Fibroblast of peridontal ligament (primary cell): Measurements from ENCODE around the gene MAML2.

Experiments
- DNase-seq: peaks from one replicate; pipeline ENCODE4 v3.0.0-alpha.2; 2010; ENCODE audit errors: extremely low read depth

Gene MAML2

GRCh38 chr11:96103102-96103501 lies 239.9 kb downstream of the MAML2 start:
- no peak for DNase-seq

GRCh38 chr11:96102664-96103078 lies 240.3 kb downstream of the MAML2 start:
- peak; percentile 86 for DNase-seq

GRCh38 chr11:96101146-96101545 lies 241.8 kb downstream of the MAML2 start:
- no peak for DNase-seq

GRCh38 chr11:96098511-96099241 lies 244.3 kb downstream of the MAML2 start:
- peak; percentile 65 for DNase-seq

- DNase-seq = peak; percentile 33
Measured at GRCh38 chr11:96097844-96098421, 245.1 kb downstream of the MAML2 start.

DNA sequence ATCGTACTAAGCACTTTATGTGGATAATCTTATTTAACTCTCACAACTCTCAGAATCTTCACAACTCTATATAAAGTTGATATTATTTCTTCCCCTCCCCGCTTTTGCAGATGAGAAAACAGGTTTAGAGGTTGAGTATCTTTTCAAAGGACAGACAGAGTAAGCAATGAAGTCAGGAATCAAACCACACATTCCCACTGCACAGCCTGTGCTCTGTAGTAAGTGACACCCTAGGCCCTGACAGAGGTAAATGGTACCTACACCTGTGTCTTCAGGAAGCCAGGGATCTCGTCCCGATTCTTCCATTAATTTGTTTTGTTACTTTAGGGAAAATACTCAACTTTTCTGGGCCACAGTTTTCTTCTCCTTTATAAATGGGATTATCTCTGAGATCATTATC lies 246.6 kb downstream of the MAML2 start:
- no peak for DNase-seq

DNA sequence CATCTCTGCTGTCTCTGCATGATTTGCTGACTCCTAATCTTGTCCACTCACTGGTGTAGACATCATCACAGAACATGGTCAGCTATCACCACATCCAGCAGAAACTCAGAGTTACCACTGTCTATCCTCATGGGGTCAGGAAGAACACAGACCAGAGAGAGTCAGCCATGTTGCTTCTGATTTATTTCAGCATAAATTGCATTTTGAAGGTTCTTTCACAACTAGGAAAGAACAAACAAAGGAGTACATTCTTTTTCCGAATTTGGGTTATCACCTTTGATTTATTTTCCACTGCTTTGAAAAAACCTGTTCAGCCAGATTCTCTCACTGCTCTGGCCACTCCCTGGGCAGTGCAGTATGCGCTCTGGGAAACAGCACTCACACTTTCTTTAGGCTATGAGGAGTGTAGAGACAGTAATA lies 247.1 kb downstream of the MAML2 start:
- DNase-seq = no peak

DNA sequence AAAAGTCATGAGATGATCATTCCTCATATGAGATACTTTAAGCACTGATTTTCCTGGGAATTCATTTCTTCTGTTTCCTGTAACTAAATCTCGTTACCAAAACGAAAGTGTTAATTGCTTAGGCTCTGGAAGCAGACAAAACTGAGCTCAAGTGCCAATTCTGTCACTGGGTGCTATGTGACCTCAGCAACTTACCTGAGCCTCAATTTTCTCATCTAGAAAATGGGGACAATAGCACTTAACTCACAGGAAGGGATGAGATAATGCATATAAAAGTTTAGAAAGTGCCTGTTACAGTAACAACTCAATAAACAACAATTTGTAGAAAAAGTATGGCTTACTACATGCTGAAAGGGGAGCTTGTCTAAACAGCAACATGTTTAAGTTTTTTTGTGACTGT lies 248.8 kb downstream of the MAML2 start:
- no peak for DNase-seq

DNA sequence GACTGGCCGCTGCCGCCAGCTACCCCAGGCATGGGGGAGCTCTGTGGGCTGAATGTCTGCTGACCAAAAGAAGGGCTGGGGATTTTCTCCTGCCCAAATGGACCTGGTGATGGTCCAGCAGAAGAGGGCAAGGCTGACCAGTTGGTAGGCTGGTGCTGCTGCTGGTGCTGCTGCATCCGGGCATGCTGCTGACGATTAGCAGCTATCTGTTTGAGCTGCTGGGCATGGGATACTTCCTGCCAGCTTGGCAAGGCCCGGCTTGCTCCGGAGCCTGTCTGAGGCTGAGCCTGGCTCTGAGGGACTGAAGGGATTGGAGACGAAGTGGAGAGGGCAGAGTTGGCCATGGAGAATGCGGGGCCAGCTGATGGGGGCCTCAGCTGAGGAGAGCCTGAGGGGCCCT lies 250.5 kb downstream of the MAML2 start:
- DNase-seq = no peak

DNA sequence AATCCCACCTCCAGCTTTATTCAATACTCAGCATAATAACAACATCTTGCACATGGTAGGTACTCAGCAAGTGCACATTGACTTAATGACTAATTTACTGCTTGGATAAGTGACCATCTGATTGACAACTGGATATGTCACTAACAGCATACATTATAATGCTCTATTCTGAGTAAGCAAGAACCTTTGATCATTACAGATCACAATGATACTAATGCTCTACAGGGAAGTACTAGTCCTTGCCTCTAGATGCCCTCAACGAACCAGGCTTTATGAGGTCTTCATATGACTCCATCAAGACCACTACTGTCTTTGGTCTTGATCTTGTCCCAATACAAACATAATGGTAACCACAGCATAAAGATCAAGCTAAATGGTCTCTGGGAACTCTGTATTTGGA lies 251.5 kb downstream of the MAML2 start:
- no peak for DNase-seq

- peak; percentile 87 for DNase-seq
Measured at GRCh38 chr11:96090711-96091110, 252.3 kb downstream of the MAML2 start.

DNA sequence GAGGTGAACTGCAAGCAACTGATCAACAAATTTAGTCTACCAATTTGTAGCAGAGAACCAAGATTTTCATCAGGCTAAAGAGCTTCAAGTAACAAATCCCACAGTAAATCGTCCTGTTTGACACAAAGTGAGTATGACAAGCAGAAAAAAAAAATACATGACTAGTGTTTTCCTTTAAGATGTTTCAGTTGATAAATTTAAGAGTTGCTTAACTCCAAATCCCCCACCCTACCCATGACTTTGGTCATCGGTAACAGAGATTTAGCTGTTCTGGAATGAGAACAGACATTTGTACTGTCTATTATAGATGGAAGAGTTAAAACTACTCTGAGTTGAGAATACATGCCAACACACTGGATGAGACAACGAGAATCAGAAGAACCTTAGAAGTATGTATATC lies 254.1 kb downstream of the MAML2 start:
- DNase-seq = no peak

- DNase-seq = no peak
Measured at GRCh38 chr11:96086111-96086510, 256.9 kb downstream of the MAML2 start.

GRCh38 chr11:96085319-96085930 lies 257.6 kb downstream of the MAML2 start:
- DNase-seq = no peak

DNA sequence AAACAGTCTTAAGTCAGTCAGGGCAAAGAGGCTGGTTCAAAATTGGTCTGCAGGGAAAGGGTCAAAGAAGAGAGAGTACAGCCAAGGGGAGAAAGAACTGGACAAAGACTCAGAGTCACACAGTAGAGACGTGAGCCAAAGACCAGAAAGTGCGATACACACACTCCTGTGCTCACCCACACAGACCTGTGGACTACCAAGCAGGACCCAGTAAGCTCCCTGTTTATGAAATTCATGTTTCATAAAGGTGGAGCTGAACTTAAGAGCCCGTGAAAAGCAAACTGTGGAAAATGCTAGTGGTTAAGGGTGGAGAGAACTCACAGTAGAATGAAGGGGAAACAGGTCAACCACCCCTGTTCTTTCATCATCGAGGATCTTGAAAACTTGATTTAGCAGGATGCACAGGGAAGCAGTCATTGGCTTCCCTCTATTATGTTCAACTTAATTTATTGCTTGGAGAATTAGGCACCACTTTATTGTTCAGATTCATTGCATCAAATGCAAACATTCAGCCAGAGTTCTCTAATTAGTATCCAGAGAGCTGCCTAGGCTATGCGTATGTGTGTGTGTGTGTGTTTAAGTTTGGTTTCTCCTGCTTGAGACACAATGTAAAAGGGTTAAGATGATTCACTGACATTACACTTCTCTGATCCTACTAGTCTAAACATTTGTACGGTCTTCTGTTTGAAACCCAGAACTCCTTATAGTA lies 258.2 kb downstream of the MAML2 start:
- peak; percentile 33 for DNase-seq

- no peak for DNase-seq
Measured at GRCh38 chr11:96082936-96083335, 260.1 kb downstream of the MAML2 start.

DNA sequence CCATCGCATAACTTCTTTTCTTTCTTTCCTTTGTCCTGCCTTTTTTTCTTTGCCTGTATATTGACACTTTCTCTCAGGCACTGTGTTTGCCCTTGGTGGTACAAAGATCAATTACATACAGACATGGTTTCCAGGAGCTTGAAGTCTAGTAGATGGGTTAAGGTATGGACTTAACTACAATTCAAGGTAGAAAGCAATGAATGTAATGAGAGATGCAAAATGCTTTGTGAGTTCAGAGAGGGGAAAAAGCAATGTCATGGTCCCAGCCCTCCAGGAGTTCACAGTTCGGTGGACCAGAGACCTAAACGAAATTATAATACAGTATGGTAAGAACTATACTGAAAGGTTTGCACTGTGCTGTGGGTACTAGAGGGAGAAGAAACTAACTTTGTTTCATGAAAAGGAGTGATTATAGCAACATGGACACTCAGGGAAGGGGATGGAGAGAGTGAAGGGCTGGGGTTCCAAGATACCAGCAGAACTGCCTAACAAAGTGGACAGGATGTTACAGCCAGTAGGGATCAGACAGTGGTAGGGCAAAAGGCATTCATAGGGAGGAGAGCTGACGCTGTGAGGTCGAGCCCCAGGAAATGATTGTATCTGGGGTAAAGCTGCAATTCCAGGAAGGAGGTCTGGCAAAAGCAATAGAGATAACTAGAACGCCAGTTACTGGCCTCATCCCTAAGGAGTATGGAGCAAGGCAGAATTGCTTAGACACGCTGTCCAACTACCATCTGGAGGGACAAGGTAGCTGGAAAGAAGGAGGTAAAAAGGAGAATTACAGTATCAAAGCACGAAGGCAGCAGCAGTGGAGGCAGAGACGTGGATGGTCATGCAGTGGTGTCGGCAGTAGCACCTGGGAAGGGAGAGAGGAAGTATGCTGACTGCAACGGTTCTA lies 260.7 kb downstream of the MAML2 start:
- no peak for DNase-seq

- no peak for DNase-seq
Measured at GRCh38 chr11:96081561-96081960, 261.4 kb downstream of the MAML2 start.

DNA sequence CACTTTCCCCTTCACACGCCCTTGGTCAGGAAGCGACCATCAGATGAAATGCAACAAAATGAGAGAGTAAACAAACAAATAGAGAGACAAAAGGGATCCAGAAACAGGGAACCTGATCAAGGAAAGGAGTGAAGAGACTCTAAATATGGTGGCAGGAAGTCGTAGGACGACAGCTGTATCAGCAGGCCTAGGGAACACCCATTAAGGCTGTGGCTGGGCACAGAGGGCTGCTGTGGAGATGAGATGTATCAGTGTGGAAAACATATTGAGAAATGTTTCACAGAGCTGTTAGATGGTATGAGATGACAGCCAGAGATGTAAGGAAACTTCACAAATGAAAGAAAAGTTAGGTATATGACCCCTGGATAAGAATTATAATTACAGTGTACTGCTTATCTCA lies 263.3 kb downstream of the MAML2 start:
- DNase-seq = no peak

- no peak for DNase-seq
Measured at GRCh38 chr11:96075532-96075959, 267.4 kb downstream of the MAML2 start.

- no peak for DNase-seq
Measured at GRCh38 chr11:96074551-96075310, 268.3 kb downstream of the MAML2 start.
